H1 (cell line): ENCODE results near the gene RAB3C. TPM values are rescaled to one million over a fixed set of nuclear protein-coding genes. Genes with fewer than 3 reads are reported as not detected.

Experiments
- CTCF ChIA-PET: fragments of 300-600 bp; sonication (Branson Sonifier 250); formaldehyde crosslinking; loops from one replicate; lab custom pipeline; 2021; ENCODE audit not compliant: partially characterized antibody; lab: Charles Lee
- POLR2A ChIA-PET: fragments of 300-600 bp; sonication (Branson Sonifier 250); formaldehyde crosslinking; loops from one replicate; lab custom pipeline; 2021; ENCODE audit warnings: inconsistent platforms; ENCODE audit not compliant: partially characterized antibody; lab: Charles Lee
- DNase-seq, 2 experiments: peaks; one replicate each; pipeline versions ENCODE4 v3.0.0 to v3.0.0-alpha.2; 2010 to 2022; ENCODE audit warnings: low spot score in 2 of 2, low read depth in 1 of 2, mixed read lengths in 1 of 2
- FAIRE-seq: peaks from 2 replicates; lab custom pipeline; 2011; peaks lifted over from hg19 to GRCh38; lab: Jason Lieb, UNC
- H2AFZ ChIP-seq: 2 replicates; pipeline ENCODE4 v1.8.1; 2012; ENCODE audit warnings: low read length, inconsistent platforms
- H2AK5ac ChIP-seq: 2 replicates; pipeline ENCODE4 v1.6.1; 2013; ENCODE audit warnings: low read depth, low read length
- H2BK120ac ChIP-seq: replicated peaks from 2 replicates; pipeline ENCODE3; 2013; ENCODE audit warnings: low read depth, low read length, inconsistent platforms
- H2BK12ac ChIP-seq: 2 replicates; pipeline ENCODE4 v1.6.1; 2013; ENCODE audit warnings: low read depth, low read length
- H2BK15ac ChIP-seq: 2 replicates; pipeline ENCODE4 v1.6.1; 2013; ENCODE audit warnings: low read length
- H2BK20ac ChIP-seq: 2 replicates; pipeline ENCODE4 v1.6.1; 2013; ENCODE audit warnings: low read length
- H2BK5ac ChIP-seq: 2 replicates; pipeline ENCODE4 v1.6.1; 2013; ENCODE audit warnings: low read depth, low read length
- H3K14ac ChIP-seq: 2 replicates; pipeline ENCODE4 v1.6.1; 2013; ENCODE audit warnings: inconsistent platforms; ENCODE audit not compliant: insufficient read length
- H3K18ac ChIP-seq: 2 replicates; pipeline ENCODE4 v1.6.1; 2013; ENCODE audit warnings: low read length; ENCODE audit errors: extremely low read depth
- H3K23ac ChIP-seq: 2 replicates; pipeline ENCODE4 v1.6.1; 2013; ENCODE audit warnings: inconsistent platforms; ENCODE audit not compliant: insufficient read length
- H3K23me2 ChIP-seq: 2 replicates; pipeline ENCODE4 v1.6.1; 2013; ENCODE audit warnings: low read depth, low read length
- H3K27ac ChIP-seq: 2 replicates; pipeline ENCODE4 v1.6.1; 2011; ENCODE audit warnings: low read depth, low read length, inconsistent platforms
- H3K27me3 ChIP-seq, 4 experiments: replicated peaks in 1 of 4; 1 replicate in 1 of 4; 2 replicates in 3 of 4; pipeline versions ENCODE4 v1.6.1 to v1.8.1; 2011 to 2013; ENCODE audit warnings: low read length in 3 of 4, mild to moderate bottlenecking in 3 of 4, inconsistent platforms in 2 of 4, mixed read lengths in 2 of 4, moderate library complexity in 1 of 4; ENCODE audit not compliant: control insufficient read depth in 3 of 4, insufficient read depth in 3 of 4; ENCODE audit errors: extremely low read depth in 1 of 4
- H3K36me3 ChIP-seq, 4 experiments: 2 replicates each; pipeline versions ENCODE4 v1.6.1 to v1.8.1; 2011 to 2013; ENCODE audit warnings: mild to moderate bottlenecking in 4 of 4, low read length in 3 of 4, moderate library complexity in 2 of 4, control low read depth in 1 of 4, inconsistent platforms in 1 of 4; ENCODE audit not compliant: insufficient read depth in 4 of 4, control insufficient read depth in 2 of 4
- H3K4ac ChIP-seq: replicated peaks from 2 replicates; pipeline ENCODE3; 2013; ENCODE audit warnings: low read length, low read depth, mixed read lengths, inconsistent platforms; ENCODE audit not compliant: insufficient read length
- H3K4me1 ChIP-seq, 4 experiments: replicated peaks in 1 of 4; 1 replicate in 1 of 4; 2 replicates in 3 of 4; pipeline versions ENCODE4 v1.6.1 to v1.8.1; 2011 to 2013; ENCODE audit warnings: low read length in 3 of 4, inconsistent platforms in 2 of 4, mixed read lengths in 1 of 4; ENCODE audit not compliant: insufficient read depth in 4 of 4, control insufficient read depth in 3 of 4
- H3K4me2 ChIP-seq, 2 experiments: 2 replicates each; pipeline versions ENCODE4 v1.6.1 to v1.8.1; 2011 to 2013; ENCODE audit warnings: low read depth in 2 of 2, low read length in 2 of 2, control low read depth in 1 of 2, inconsistent platforms in 1 of 2, mild to moderate bottlenecking in 1 of 2; ENCODE audit not compliant: insufficient read depth in 1 of 2
- H3K4me3 ChIP-seq, 4 experiments: fragments of 200-600, 300-600 bp in 1 of 4; sonication (generic), shearing (Covaris generic), sonication (Bioruptor Twin) in 1 of 4; 2 replicates each; pipeline versions ENCODE4 v1.5.1 to v1.8.1; 2011 to 2016; ENCODE audit warnings: low read length in 4 of 4, low read depth in 3 of 4, control low read depth in 2 of 4, inconsistent platforms in 2 of 4, mild to moderate bottlenecking in 2 of 4, mixed read lengths in 1 of 4, moderate library complexity in 1 of 4; ENCODE audit not compliant: insufficient read depth in 2 of 4; ENCODE audit errors: extremely low read depth in 1 of 4
- H3K56ac ChIP-seq: replicated peaks from 2 replicates; pipeline ENCODE3; 2013; ENCODE audit warnings: low read depth, mild to moderate bottlenecking, mixed read lengths, low read length, inconsistent platforms; ENCODE audit not compliant: insufficient read length
- H3K79me1 ChIP-seq: 2 replicates; pipeline ENCODE4 v1.6.1; 2013; ENCODE audit warnings: low read depth, low read length, control low read depth
- H3K79me2 ChIP-seq, 2 experiments: 2 replicates each; pipeline versions ENCODE4 v1.6.1 to v1.8.1; 2012 to 2013; ENCODE audit warnings: low read length in 2 of 2, mild to moderate bottlenecking in 2 of 2, inconsistent platforms in 1 of 2; ENCODE audit not compliant: insufficient read depth in 2 of 2, control insufficient read depth in 1 of 2
- H3K9ac ChIP-seq, 4 experiments: replicated peaks in 1 of 4; 1 replicate in 1 of 4; 2 replicates in 3 of 4; pipeline versions ENCODE4 v1.6.1 to v1.8.1; 2011 to 2013; ENCODE audit warnings: low read depth in 3 of 4, low read length in 3 of 4, control low read depth in 2 of 4, mild to moderate bottlenecking in 2 of 4, moderate library complexity in 2 of 4, inconsistent platforms in 1 of 4; ENCODE audit errors: extremely low read depth in 1 of 4
- H3K9me3 ChIP-seq, 2 experiments: 2 replicates each; pipeline versions ENCODE4 v1.6.1 to v1.8.1; 2012 to 2013; ENCODE audit warnings: mild to moderate bottlenecking in 2 of 2, moderate library complexity in 2 of 2, control low read depth in 1 of 2, inconsistent platforms in 1 of 2, low read depth in 1 of 2, low read length in 1 of 2, mixed read lengths in 1 of 2; ENCODE audit not compliant: insufficient read depth in 2 of 2
- H4K20me1 ChIP-seq, 2 experiments: replicated peaks in 1 of 2; 2 replicates each; pipeline versions ENCODE3 to v1.8.1; 2011 to 2013; ENCODE audit warnings: inconsistent platforms in 2 of 2, low read length in 2 of 2, mild to moderate bottlenecking in 1 of 2; ENCODE audit not compliant: insufficient read depth in 2 of 2, control insufficient read depth in 1 of 2
- H4K5ac ChIP-seq: 2 replicates; pipeline ENCODE4 v1.6.1; 2013; ENCODE audit warnings: low read length, low read depth, mixed read lengths, inconsistent platforms; ENCODE audit not compliant: insufficient read length
- H4K8ac ChIP-seq: 2 replicates; pipeline ENCODE4 v1.8.0; 2013; ENCODE audit warnings: mild to moderate bottlenecking, moderate library complexity, low read length, inconsistent platforms; ENCODE audit not compliant: insufficient read depth; ENCODE audit errors: extremely low read depth
- H4K91ac ChIP-seq: replicated peaks from 2 replicates; pipeline ENCODE3; 2013; ENCODE audit warnings: low read length, mixed read lengths, inconsistent platforms; ENCODE audit not compliant: insufficient read length
- BRCA1 ChIP-seq: IDR thresholded peaks from 2 replicates; pipeline ENCODE4 v1.6.1; 2012; ENCODE audit warnings: low read depth, low read length, improper control_type of control experiment
- GABPA ChIP-seq: IDR thresholded peaks from 2 replicates; pipeline ENCODE4 v1.6.1; 2011; ENCODE audit warnings: mild to moderate bottlenecking, low read length, moderate library complexity, borderline replicate concordance; ENCODE audit not compliant: insufficient read depth
- POU5F1 ChIP-seq: IDR thresholded peaks from 2 replicates; pipeline ENCODE4 v1.6.1; 2011; ENCODE audit warnings: low read depth, mild to moderate bottlenecking, low read length, moderate library complexity
- SP2 ChIP-seq: IDR thresholded peaks from 2 replicates; pipeline ENCODE4 v1.6.1; 2012; ENCODE audit warnings: mild to moderate bottlenecking, low read length, inconsistent platforms
- SP4 ChIP-seq: IDR thresholded peaks from 2 replicates; pipeline ENCODE4 v1.6.1; 2012; ENCODE audit warnings: low read length, inconsistent platforms
- WGBS, 2 experiments: shearing (Covaris generic) in 1 of 2; methylation state at CpG; one replicate each; pipeline versions ENCODE4 v1.1.6 to v1.1.7; 2013 to 2015; ENCODE audit warnings: low lambda C conversion rate in 2 of 2, mixed read lengths in 2 of 2, inconsistent platforms in 1 of 2, low coverage in 1 of 2, missing lambda C conversion rate in 1 of 2; ENCODE audit not compliant: insufficient replicate concordance in 2 of 2, insufficient coverage in 1 of 2, insufficient read length in 1 of 2; ENCODE audit errors: extremely low coverage in 1 of 2, missing lambda C conversion rate in 1 of 2; 5-methylcytosine and 5-hydroxymethylcytosine counted together
- polyA plus RNA-seq, 7 experiments: library from polyadenylated mRNA; depleted of rRNA in 3 of 7; stranded (reverse) in 5 of 7; unstranded in 2 of 7; fragments of >200 nt in 5 of 7; fragments of 200-250 nt in 2 of 7; gene quantifications; 1 replicate in 5 of 7; 2 replicates in 1 of 7; 4 replicates in 1 of 7; pipeline versions ENCODE4 v1.2.1 to v1.2.3, GENCODE V29; 2011 to 2013; ENCODE audit warnings: missing spikeins in 2 of 7, mixed read lengths in 2 of 7
- total RNA-seq: library from RNA; stranded (reverse); fragmentation: NEBNext Ultra II Directional; extraction: Animal tissue kit (Norgen Biotek cat#: 25700); gene quantifications from 2 replicates; pipeline ENCODE4 v1.2.1, GENCODE V29; 2021

Gene RAB3C
- total and polyA plus RNA-seq, 2 of the 8 experiments (the other 6 are each of a cell fraction or from before 2014, with no cell fraction given), result 14.7 to 18.3 TPM

DNA sequence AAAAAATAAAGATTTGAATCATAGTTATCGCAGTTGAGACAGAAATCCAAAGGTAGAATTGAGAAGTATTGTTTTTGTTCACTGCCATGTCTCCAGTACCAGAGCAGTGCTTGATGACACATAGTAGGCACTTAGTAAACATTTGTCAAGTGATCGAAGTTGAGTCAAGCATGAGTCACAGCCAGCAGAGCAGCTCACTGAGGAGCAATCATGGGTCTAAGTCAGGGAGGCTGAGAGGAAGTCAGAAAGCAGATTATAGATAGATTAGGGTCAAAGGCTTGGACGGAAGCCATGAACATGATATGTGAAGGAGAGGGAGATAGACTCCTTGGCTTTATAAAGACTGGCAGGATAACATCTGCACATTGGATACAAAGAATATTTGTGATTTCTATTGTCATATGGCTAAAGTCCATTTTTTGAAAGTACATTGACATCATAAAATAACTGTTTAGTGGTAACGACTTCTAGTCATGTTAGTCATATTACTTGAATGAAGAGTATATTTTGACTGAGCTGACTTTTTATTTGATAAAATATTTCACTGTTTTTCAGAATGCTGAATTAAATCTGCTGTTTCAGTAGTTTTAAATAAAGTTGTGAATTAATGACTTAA is 168.5 kb downstream of the RAB3C start:
- Histone ChIP-seq H2BK120ac (no peak overlapping the region), H3K79me2 (no peaks in the 10 kb centered on the region), H4K5ac (no peak overlapping the region), H2AK5ac (no peak overlapping the region), H4K20me1 (no peaks in the 10 kb centered on the region), H3K23ac (no peak overlapping the region), H3K9me3 (no peaks in the 10 kb centered on the region), H3K56ac (no peak overlapping the region), H2BK12ac (no peak overlapping the region), H4K8ac (no peak overlapping the region), H3K4me2 (no peak overlapping the region), H3K4me3 (no peak overlapping the region), H2BK5ac (no peak overlapping the region), H3K18ac (no peak overlapping the region), H2AFZ (no peak overlapping the region), H3K9ac (no peak overlapping the region), H3K23me2 (no peaks in the 10 kb centered on the region; the same call in 1 of the 2 replicates), H4K91ac (no peak overlapping the region), H3K4ac (no peak overlapping the region), H3K14ac (no peak overlapping the region), H3K4me1 (peaks cover 0 to 3% (median under 1%) of the 10 kb centered on the region in 4 experiments; a peak in 1 of 7 replicates), H3K36me3 (no peaks in the 10 kb centered on the region), H3K27ac (no peak overlapping the region), H3K79me1 (no peaks in the 10 kb centered on the region), H2BK15ac (no peak overlapping the region), H2BK20ac (no peak overlapping the region), H3K27me3 (no peaks in the 10 kb centered on the region)
- CTCF ChIA-PET, result no interaction called here
- POLR2A ChIA-PET, result no interaction called here
- DNase-seq (no peak), FAIRE-seq (no peak)
- 94% methylated on average over 4 of the region's 4 CpGs; no CpG with 5 or more reads in 1 of the 2 experiments for WGBS, 2 experiments
- no peak for TF ChIP-seq SP4
- TF ChIP-seq SP2, result no peak
- TF ChIP-seq BRCA1, result no peak
- no peak for TF ChIP-seq GABPA
- TF ChIP-seq POU5F1, result no peak
